Dermis microvascular lymphatic vessel endothelial cell (primary cell): Measurements from ENCODE around the gene CSN3. TPM values are rescaled to one million over a fixed set of nuclear protein-coding genes. Genes with fewer than 3 reads are reported as not detected.
"Not testable (repeated sequence)": the region's sequence is repeated elsewhere in the genome, so short reads cannot be mapped to it uniquely, and the experiment has no call there.

Experiments used
- DNase-seq, 2 donors: peaks; one replicate each; pipeline versions ENCODE4 v3.0.0 to v3.0.0-alpha.2; 2010; ENCODE audit warnings: low read depth in 2 of 2
- total RNA-seq: library from RNA; depleted of rRNA; stranded (reverse); fragments of >200 nt; gene quantifications from 2 replicates; pipeline ENCODE4 v1.2.1, GENCODE V29; 2014

CSN3 gene
- total RNA-seq: not detected in 2 replicates

- not testable (repeated sequence) for DNase-seq
Observed at GRCh38 chr4:70242297-70242696, at the start of gene CSN3. Gene CSN3, plus strand, starts transcription at chr4:70242597. Its CDS starts 2,223 bp downstream, at chr4:70244820.

GRCh38 chr4:70192895-70193294 lies 49.5 kb upstream of the CSN3 start:
- DNase-seq: no peak

- DNase-seq: no peak
Observed at GRCh38 chr4:70195425-70195824, 47.0 kb upstream of the CSN3 start, which contains the start of gene ODAM. Gene ODAM, plus strand, starts transcription at chr4:70195725. Its CDS starts 819 bp downstream, at chr4:70196544.

GRCh38 chr4:70196857-70197256 lies 45.5 kb upstream of the CSN3 start:
- DNase-seq: no peak

- no peak for DNase-seq
Observed at GRCh38 chr4:70197842-70198241, 44.6 kb upstream of the CSN3 start.

GRCh38 chr4:70203601-70204000 lies 38.8 kb upstream of the CSN3 start:
- DNase-seq: no peak

GRCh38 chr4:70212752-70213151 lies 29.6 kb upstream of the CSN3 start:
- not testable (repeated sequence) for DNase-seq

- not testable (repeated sequence) for DNase-seq
Observed at GRCh38 chr4:70216109-70216508, 26.3 kb upstream of the CSN3 start.

- DNase-seq: not testable (repeated sequence)
Observed at GRCh38 chr4:70216550-70216949, 25.8 kb upstream of the CSN3 start.

GRCh38 chr4:70221389-70221788 lies 21.0 kb upstream of the CSN3 start:
- not testable (repeated sequence) for DNase-seq

GRCh38 chr4:70221818-70222217 lies 20.6 kb upstream of the CSN3 start:
- DNase-seq: not testable (repeated sequence)

- no peak for DNase-seq
Observed at GRCh38 chr4:70225824-70226223, 16.6 kb upstream of the CSN3 start, which contains the start of gene FDCSP. Gene FDCSP, plus strand, starts transcription at chr4:70226124. Its CDS starts 5,071 bp downstream, at chr4:70231195.

GRCh38 chr4:70236125-70236524 lies 6.3 kb upstream of the CSN3 start:
- no peak for DNase-seq

GRCh38 chr4:70239131-70239883 lies 3.1 kb upstream of the CSN3 start:
- DNase-seq: no peak

- DNase-seq: no peak
Observed at GRCh38 chr4:70239884-70240591, 2.4 kb upstream of the CSN3 start.

GRCh38 chr4:70243091-70243490 lies 694 bp downstream of the CSN3 start:
- DNase-seq: no peak

GRCh38 chr4:70251250-70251944 lies 9.0 kb downstream of the CSN3 start:
- DNase-seq: no peak

GRCh38 chr4:70251945-70252277 lies 9.5 kb downstream of the CSN3 start:
- DNase-seq: no peak

- no peak for DNase-seq
Observed at GRCh38 chr4:70269674-70270073, 27.3 kb downstream of the CSN3 start.

- no peak for DNase-seq
Observed at GRCh38 chr4:70277121-70277520, 34.7 kb downstream of the CSN3 start.

GRCh38 chr4:70280567-70280966 lies 38.2 kb downstream of the CSN3 start:
- no peak for DNase-seq

- no peak for DNase-seq
Observed at GRCh38 chr4:70288651-70289050, 46.3 kb downstream of the CSN3 start.
